NT2/D1 (cell line): ENCODE data around the gene HSPA9.
A peak's percentile ranks its signal among the peaks of the same experiment; 100 is the strongest.

Experiments
- DNase-seq: peaks from one replicate; pipeline ENCODE4 v3.0.0-alpha.2; 2011; ENCODE audit warnings: low read depth, low spot score
- H3K27me3 ChIP-seq: 2 replicates; pipeline ENCODE4 v1.6.0; 2011; ENCODE audit warnings: mild to moderate bottlenecking; ENCODE audit not compliant: insufficient read length, insufficient read depth
- H3K36me3 ChIP-seq: 2 replicates; pipeline ENCODE4 v1.6.1; 2011; ENCODE audit warnings: mild to moderate bottlenecking, low read length, mixed read lengths; ENCODE audit not compliant: insufficient read depth, insufficient read length
- H3K4me1 ChIP-seq: 2 replicates; pipeline ENCODE4 v1.5.1; 2011; ENCODE audit not compliant: insufficient read depth, insufficient read length
- H3K4me3 ChIP-seq: 2 replicates; pipeline ENCODE4 v1.5.1; 2011; ENCODE audit warnings: low read depth; ENCODE audit not compliant: insufficient read length
- H3K9ac ChIP-seq: 2 replicates; pipeline ENCODE4 v1.6.0; 2011; ENCODE audit warnings: low read depth; ENCODE audit not compliant: insufficient read length
- H3K9me3 ChIP-seq: 2 replicates; pipeline ENCODE4 v1.5.1; 2011; ENCODE audit warnings: mild to moderate bottlenecking, low read length; ENCODE audit not compliant: insufficient read depth
- SUZ12 ChIP-seq: IDR thresholded peaks from 2 replicates; pipeline ENCODE4 v1.6.1; 2011; ENCODE audit not compliant: insufficient read length, insufficient read depth; ENCODE audit errors: extremely low read depth
- YY1 ChIP-seq: IDR thresholded peaks from 2 replicates; pipeline ENCODE4 v1.6.1; 2011; ENCODE audit not compliant: insufficient read length, insufficient read depth
- ZNF274 ChIP-seq: IDR thresholded peaks from 2 replicates; pipeline ENCODE4 v1.6.1; 2011; ENCODE audit warnings: mild to moderate bottlenecking, low read depth, low read length

Gene HSPA9

DNA sequence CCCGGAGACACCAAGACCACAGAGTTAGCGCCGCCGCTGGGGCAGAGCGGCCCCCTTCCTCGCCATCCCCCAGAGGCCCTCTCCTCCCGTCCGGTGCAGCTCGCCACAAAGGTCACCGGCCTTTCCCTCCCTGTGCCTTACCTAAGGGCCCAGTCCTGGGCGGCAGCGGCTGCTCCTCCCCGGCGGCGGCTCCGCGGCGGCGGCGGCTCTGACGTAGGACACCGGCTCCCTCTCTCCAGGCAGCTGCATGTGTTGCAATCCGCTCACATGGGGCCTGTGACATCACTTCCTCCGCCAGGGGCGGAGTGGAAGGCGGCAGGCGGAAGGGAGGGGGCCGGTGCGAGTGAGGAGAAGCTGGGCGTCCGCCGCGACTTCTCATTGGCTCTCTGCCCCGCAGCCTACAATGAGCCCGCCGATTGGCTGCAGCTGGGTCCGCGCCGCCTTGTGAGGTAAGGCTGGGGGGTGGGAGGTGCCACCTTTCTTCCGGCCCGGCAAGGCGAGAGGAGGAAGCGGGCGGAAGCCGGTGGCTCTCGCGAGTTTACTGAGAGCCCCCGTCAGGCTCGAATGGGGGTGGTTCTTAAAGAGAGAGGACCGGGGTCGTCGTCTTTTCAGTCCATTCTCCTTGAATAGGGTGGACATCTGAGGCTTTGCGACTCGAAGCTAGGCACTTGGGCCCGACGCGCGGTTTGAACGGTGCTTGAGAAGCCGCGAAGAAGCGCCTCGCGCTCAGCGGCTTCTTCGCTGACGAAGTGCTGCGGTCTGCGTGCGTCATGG, 32.1 kb downstream of the HSPA9 start, which contains the start of gene ETF1:
Gene ETF1, minus strand, starts transcription at position 281 of the 774 bp plus-strand sequence. CDS start 318 bp downstream, outside the sequence.
- Histone ChIP-seq H3K36me3 (peaks cover 53% of the 10 kb centered on the region), H3K27me3 (no peaks in the 10 kb centered on the region), H3K4me1 (no peaks in the 10 kb centered on the region), H3K9me3 (no peaks in the 10 kb centered on the region), H3K9ac (peak within 1 kb of the TSS; percentile 98), H3K4me3 (peak within 1 kb of the TSS; percentile 97)
- DNase-seq: peak; percentile 97
- TF ChIP-seq ZNF274 (no peak), YY1 (no peak), SUZ12 (no peak)

DNA sequence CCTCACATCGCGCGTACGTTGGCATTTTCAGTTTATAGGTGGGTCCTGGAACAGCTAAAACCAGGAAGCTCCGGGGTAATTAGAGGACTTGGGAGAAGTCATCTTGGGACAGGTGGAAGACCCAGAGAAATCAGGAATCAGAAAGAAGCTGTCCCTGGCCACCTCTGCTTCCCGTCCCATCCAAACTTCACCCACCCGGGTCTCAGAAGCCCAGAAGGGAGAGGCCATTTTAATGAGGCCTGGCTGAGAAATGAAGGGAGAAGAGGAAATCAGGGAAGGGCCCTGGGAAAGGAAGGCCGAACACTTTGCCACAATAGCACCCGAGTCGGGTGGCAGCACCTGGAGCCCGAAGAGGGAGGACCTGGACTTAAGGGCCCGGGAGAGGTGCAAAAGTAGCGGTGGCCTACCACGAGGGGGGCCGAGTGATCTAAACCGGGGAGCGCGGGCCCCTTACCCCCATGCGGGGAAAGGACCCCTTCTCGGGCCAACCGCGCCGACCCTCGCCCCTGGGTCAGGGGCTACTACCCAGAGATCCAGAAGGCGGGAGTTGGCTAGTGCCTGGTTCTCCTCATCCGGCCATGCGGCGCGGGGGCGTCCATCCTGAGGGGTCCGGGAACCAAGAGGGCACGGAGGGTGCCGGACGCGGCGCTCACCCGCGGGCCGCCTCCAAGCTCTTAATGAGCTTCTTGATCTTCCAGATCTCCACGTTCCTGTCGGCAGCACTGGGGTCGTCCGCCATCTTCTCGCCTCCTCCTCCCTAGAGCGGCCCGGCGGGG, 32.8 kb downstream of the HSPA9 start:
- Histone ChIP-seq H3K4me1 (no peaks in the 10 kb centered on the region), H3K9me3 (no peaks in the 10 kb centered on the region), H3K27me3 (no peaks in the 10 kb centered on the region), H3K9ac (peak overlapping the region; percentile 94), H3K4me3 (peak overlapping the region; percentile 91), H3K36me3 (peaks cover 53% of the 10 kb centered on the region)
- no peak for TF ChIP-seq SUZ12
- TF ChIP-seq ZNF274: no peak
- TF ChIP-seq YY1: no peak
- DNase-seq: no peak

DNA sequence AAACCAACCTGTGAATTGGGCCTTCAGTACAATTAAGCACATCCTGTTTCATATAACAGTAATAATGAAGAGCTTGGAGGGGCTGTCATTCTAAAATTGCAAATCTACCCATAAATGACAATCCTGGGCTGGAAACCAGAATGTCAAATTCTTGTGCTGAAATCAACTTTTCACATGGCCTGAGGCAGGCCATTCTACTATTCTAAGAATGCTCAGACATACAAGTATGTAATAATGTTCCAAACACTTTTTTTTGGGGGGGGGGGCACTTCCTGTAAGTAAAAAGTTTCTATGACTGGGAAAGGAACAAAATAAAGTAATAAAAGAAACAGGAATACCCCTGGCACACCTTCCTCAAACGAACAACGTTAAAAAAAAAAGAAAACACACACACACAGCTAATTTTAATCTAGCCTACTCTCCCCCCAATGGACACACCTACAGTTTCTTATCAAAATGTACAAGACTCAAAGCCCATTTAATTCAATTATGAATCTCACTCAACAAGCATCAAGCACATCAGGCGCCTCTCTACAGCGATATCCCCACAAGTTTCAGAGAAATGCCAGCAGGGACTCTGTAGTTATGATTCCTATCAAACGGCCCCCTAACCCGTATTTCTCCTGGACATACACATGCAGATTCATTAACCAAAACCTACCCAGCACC, 33.6 kb downstream of the HSPA9 start:
- TF ChIP-seq YY1 (no peak), SUZ12 (no peak), ZNF274 (no peak)
- Histone ChIP-seq H3K4me1 (no peaks in the 10 kb centered on the region), H3K36me3 (peaks cover 56% of the 10 kb centered on the region)

DNA sequence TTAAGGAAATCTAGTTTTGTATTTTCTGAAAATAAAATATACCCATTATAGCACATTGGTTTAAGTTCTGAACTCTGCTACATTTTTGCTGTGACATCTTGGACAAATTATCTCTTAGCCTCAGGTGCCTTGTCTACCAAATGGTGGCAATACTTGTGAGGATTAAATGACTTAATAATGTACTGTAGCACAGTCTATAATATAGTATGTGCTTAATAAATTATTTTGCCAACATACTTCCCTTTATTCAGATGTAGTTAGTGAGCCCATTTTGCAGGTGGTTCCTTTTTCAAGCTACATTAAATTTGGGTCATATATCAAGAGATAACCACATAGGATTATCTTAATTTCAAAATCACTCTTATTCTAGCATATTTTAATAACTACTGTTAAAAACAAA, 35.4 kb downstream of the HSPA9 start:
- Histone ChIP-seq H3K9me3 (no peaks in the 10 kb centered on the region), H3K27me3 (no peaks in the 10 kb centered on the region), H3K4me1 (no peaks in the 10 kb centered on the region), H3K9ac (no peak overlapping the region), H3K36me3 (peaks cover 63% of the 10 kb centered on the region), H3K4me3 (no peak overlapping the region)
- no peak for DNase-seq
- TF ChIP-seq ZNF274: no peak
- no peak for TF ChIP-seq YY1
- TF ChIP-seq SUZ12: no peak

More for the DNA sequence above, 33.6 kb downstream of the HSPA9 start:
- Histone ChIP-seq H3K4me3 (peak overlapping the region; percentile 91), H3K9ac (peak overlapping the region; percentile 94), H3K9me3 (no peaks in the 10 kb centered on the region), H3K27me3 (no peaks in the 10 kb centered on the region)
- no peak for DNase-seq

DNA sequence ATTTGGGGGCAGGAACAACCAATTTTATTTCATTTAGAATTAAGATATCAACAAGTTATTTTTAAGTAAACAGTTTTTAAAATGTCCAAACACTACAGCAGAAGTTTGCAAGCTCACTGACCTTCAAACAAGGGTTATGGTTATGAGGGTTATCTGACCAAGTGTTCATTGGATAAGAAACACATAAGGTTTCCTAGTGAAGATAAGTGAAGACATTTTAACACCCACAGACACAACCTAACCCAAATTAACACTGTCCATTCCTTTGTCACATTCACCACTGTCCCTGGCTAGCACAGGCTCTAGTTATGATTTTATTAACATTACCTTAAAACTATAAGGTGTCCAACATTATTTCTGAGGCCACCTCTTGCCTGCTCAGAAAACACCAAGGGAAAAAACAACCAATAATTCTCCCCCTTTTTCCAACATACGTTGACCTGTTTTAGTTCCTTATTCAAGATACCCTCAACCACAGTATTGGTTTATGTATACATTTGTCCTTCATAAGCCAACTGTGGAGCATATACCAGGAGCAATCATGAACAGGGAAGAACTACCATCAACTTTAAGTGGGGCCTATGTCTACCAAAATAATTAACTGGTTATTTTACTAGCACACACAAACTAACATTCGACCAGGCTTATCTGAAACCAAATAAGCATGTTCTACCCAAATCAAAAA, 36.1 kb downstream of the HSPA9 start:
- H3K9ac ChIP-seq: no peak overlapping the region
- H3K4me3 ChIP-seq: no peak overlapping the region
- DNase-seq: no peak
- H3K4me1 ChIP-seq: no peaks in the 10 kb centered on the region
- no peaks in the 10 kb centered on the region for H3K27me3 ChIP-seq
- H3K9me3 ChIP-seq: no peaks in the 10 kb centered on the region
- TF ChIP-seq SUZ12: no peak
- no peak for TF ChIP-seq YY1
- no peak for TF ChIP-seq ZNF274
- H3K36me3 ChIP-seq: peaks cover 70% of the 10 kb centered on the region

DNA sequence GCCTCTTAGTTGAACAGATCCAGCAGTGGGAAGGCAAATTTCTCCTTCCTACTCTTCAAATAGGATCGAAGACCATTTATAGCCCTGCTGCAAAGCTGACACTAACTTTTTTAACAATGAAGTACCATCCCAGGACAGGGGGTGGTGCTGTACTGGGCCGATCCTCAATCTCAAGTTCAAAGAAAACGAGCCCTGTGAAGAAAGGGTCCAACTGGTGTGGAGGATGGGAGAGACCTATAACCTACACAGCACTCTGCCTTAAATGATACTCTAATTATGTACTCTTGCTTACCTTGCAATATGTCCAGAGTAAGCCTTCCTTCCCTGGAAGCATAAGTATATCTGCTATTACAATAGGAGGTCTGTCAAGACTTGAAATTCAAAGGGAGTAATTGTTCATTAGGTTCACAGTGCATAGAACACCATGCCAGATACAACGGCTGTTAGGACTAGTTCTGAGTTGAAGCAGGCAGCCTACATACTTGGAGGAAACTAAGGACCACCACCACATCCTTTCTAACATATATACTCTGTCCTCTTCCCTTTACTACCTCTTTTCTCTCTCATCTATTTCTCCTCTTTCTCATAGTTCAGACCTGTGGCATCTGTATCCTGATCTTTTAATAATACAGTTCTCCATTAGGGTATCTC, 38.4 kb downstream of the HSPA9 start:
- peaks cover 82% of the 10 kb centered on the region for H3K36me3 ChIP-seq
- TF ChIP-seq ZNF274: no peak
- no peak for TF ChIP-seq SUZ12
- no peak for TF ChIP-seq YY1
- DNase-seq: no peak
- H3K9me3 ChIP-seq: no peaks in the 10 kb centered on the region
- no peak overlapping the region for H3K4me3 ChIP-seq
- no peaks in the 10 kb centered on the region for H3K27me3 ChIP-seq
- H3K9ac ChIP-seq: no peak overlapping the region
- no peaks in the 10 kb centered on the region for H3K4me1 ChIP-seq
